ENCODE results near the gene FAM50B. TPM values are rescaled to one million over a fixed set of nuclear protein-coding genes. Genes with fewer than 3 reads are reported as not detected.

Gene FAM50B
- total RNA-seq, 1 donor from 2014 or later: 3.1 TPM

DNA sequence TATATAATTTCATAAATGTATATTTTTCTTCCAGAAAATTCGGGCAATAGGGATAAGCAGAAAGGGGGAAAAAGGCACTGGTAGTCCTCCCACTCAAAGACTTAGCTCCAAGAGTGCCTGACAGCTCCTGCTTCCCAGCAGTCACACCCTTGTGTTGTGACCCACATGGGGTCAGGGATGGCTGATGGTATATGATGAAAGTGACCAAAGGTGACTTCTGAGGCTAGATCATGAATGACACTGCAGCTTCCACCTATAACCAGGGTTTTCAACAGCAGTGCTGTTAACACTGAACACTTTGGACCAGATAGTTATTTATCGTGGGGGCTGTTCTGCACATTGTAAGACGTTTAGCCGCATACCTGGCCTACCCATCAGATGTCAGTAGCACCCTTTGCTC is 22.3 kb downstream of the FAM50B start:
- no peak for DNase-seq (ENCODE audit: low read depth)
- TF ChIP-seq, protein P1, sequence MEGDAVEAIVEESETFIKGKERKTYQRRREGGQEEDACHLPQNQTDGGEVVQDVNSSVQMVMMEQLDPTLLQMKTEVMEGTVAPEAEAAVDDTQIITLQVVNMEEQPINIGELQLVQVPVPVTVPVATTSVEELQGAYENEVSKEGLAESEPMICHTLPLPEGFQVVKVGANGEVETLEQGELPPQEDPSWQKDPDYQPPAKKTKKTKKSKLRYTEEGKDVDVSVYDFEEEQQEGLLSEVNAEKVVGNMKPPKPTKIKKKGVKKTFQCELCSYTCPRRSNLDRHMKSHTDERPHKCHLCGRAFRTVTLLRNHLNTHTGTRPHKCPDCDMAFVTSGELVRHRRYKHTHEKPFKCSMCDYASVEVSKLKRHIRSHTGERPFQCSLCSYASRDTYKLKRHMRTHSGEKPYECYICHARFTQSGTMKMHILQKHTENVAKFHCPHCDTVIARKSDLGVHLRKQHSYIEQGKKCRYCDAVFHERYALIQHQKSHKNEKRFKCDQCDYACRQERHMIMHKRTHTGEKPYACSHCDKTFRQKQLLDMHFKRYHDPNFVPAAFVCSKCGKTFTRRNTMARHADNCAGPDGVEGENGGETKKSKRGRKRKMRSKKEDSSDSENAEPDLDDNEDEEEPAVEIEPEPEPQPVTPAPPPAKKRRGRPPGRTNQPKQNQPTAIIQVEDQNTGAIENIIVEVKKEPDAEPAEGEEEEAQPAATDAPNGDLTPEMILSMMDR (conservative IDR thresholded peaks at IDR 0.05; ENCODE audit: low read depth, low read length): no peak

DNA sequence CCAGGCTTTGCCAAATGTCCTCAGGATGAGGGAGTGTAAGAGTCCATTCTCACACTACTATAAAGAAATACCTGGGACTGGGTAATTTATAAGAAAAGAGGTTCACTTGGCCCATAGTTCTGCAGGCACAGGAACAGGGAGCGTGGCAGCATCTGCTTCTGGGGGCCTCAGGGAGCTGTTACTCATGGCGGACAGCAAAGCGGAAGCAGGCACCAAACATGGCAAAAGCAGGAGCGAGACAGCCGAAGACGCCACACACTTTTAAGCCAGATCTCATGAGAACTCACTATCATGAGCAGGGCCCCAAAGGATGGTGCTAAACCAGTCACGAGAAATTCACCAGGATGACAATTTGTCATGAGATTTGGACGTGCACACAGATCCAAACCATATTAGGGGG is 22.8 kb downstream of the FAM50B start:
- DNase-seq (ENCODE audit: low read depth): no peak
- TF ChIP-seq, protein P1 (conservative IDR thresholded peaks at IDR 0.05; ENCODE audit: low read depth, low read length): no peak

More for the DNA sequence above, 22.3 kb downstream of the FAM50B start:
- no peak overlapping the region for H3K4me3 ChIP-seq (ENCODE audit: low read depth, low read length)

DNA sequence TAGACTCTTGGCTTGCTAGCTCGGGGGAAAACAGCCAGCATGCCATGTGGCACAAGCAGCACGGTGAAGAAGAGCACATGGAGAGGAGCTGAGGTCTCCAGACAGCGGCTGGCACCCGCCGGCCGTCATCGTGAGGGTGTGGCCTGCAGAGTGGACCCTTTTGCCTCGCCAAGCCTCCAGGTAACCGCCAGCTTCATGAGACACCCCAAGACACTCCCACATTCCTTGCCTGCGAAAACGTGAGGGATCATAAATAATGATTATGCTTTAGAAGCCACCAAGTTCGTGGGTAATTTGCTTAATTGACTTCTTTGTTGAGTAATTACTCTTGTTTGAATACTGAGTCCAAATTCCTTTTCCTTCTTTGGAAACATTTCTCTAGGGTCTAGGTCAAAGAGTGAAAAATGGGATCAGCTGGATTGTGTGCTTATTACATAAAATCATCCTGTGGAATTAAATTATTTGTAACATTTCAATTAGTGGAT is 23.2 kb downstream of the FAM50B start:
- no peak overlapping the region for H3K4me3 ChIP-seq (ENCODE audit: low read depth, low read length)
- no peak for DNase-seq (ENCODE audit: low read depth)
- TF ChIP-seq, protein P1 (conservative IDR thresholded peaks at IDR 0.05; ENCODE audit: low read depth, low read length): no peak

More for the DNA sequence above, 22.8 kb downstream of the FAM50B start:
- H3K4me3 ChIP-seq (ENCODE audit: low read depth, low read length): no peak overlapping the region

DNA sequence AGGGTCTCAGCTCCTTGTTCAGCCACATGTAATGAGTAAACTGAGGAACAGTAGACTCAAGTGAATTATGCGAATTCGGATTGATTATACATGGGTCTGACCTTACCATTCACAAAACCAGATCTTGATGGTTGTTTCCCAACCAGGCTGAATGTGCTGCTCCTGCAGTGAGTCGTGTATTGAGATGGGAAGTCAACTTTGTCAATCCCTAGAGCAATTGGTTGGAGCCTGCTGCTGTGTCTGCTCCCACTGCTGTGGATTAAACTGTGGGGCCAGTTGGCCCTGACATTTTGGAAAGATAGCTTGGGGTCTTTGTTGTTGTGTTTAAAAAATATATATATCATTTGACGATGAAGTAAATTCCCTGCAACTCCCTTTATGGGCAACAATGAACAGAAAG is 23.9 kb downstream of the FAM50B start:
- no peak for DNase-seq (ENCODE audit: low read depth)
- TF ChIP-seq, protein P1 (conservative IDR thresholded peaks at IDR 0.05; ENCODE audit: low read depth, low read length): no peak
- H3K4me3 ChIP-seq (ENCODE audit: low read depth, low read length): no peak overlapping the region

DNA sequence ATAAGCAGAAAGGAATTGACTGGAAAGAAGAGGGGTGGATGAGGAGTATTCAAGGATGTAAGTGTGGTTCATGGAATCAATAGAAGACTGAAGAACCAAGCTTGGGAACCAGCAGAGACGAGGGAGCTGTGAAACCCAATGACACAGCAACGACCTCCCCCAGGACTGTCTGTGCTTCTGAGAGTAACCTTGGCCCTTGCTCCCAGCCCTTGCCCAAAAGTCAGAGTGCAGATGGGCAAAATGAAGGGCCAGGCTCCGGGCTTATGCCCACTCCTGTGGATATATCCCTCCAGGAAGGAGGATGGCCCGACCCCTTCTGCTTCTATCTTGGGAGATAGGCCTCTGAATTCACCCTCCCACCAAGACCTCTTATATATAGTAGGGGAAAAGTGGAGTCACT is 24.9 kb downstream of the FAM50B start:
- TF ChIP-seq, protein P1 (conservative IDR thresholded peaks at IDR 0.05; ENCODE audit: low read depth, low read length): no peak
- no peak for DNase-seq (ENCODE audit: low read depth)

DNA sequence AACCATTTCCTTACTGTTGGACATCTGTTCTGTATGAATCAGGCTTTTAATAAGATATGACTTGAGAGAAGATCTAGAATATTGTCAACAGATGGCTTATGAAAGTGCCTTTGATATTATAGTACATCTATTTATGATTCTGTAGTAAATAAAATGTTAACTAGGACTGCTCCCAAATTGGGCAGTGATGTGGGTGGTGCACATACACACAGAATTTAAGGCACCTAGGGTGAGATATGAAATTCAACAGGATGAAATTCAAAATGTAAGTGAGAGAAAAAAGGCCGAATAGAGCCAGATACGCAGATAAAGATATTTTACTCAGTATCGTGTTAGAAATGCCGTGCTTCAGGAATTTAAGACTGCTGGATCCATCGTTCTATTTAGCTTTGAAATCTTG is 26.3 kb downstream of the FAM50B start:
- DNase-seq (ENCODE audit: low read depth): no peak
- no peak overlapping the region for H3K4me3 ChIP-seq (ENCODE audit: low read depth, low read length)
- TF ChIP-seq, protein P1 (conservative IDR thresholded peaks at IDR 0.05; ENCODE audit: low read depth, low read length): no peak

More for the DNA sequence above, 24.9 kb downstream of the FAM50B start:
- no peak overlapping the region for H3K4me3 ChIP-seq (ENCODE audit: low read depth, low read length)

DNA sequence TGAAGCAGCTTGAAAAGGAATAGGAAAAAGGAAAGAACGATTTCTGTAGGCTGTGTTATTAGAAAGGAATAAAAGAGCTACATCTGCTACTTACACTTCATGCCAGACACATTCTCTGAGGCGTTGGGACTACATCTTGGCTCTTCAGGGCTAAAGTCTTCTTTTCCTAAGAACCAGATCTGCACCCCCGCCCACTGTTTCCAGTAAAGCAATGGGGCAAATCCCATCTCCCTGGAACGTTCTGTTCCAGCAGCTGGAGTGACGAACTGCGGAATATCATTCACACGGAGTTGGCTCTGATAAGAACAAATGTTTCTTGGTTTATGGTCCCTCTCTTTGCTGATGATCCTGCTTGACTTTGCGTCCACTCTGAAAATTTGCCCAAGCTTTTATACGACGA is 26.9 kb downstream of the FAM50B start:
- TF ChIP-seq, protein P1 (conservative IDR thresholded peaks at IDR 0.05; ENCODE audit: low read depth, low read length): no peak
- DNase-seq (ENCODE audit: low read depth): no peak
- no peak overlapping the region for H3K4me3 ChIP-seq (ENCODE audit: low read depth, low read length)

Data from epithelial cell of proximal tubule (primary cell).